Mononuclear cell (primary cell): ENCODE results near the gene PLEKHM3. TPM values are rescaled to one million over a fixed set of nuclear protein-coding genes. Genes with fewer than 3 reads are reported as not detected.

Source experiments
- H3K27me3 ChIP-seq: 2 replicates; pipeline ENCODE4 v1.6.0; 2011; ENCODE audit warnings: low read length, control low read depth; ENCODE audit not compliant: insufficient read depth
- H3K4me1 ChIP-seq: 2 replicates; pipeline ENCODE4 v1.5.1; 2011; ENCODE audit warnings: mild to moderate bottlenecking, low read length, control low read depth; ENCODE audit not compliant: insufficient read depth
- H3K4me3 ChIP-seq: 2 replicates; pipeline ENCODE4 v1.5.1; 2011; ENCODE audit warnings: mild to moderate bottlenecking, low read length, moderate library complexity
- H3K9me3 ChIP-seq: 2 replicates; pipeline ENCODE4 v1.5.1; 2011; ENCODE audit warnings: low read depth, mild to moderate bottlenecking, control low read depth, low read length
- total RNA-seq: library from RNA; depleted of rRNA; stranded (reverse); fragments of >200 nt; gene quantifications from one replicate; pipeline ENCODE4 v1.2.3, GENCODE V29; 2012

The PLEKHM3 gene
- total RNA-seq, 1 donor, result 22.7 TPM

DNA sequence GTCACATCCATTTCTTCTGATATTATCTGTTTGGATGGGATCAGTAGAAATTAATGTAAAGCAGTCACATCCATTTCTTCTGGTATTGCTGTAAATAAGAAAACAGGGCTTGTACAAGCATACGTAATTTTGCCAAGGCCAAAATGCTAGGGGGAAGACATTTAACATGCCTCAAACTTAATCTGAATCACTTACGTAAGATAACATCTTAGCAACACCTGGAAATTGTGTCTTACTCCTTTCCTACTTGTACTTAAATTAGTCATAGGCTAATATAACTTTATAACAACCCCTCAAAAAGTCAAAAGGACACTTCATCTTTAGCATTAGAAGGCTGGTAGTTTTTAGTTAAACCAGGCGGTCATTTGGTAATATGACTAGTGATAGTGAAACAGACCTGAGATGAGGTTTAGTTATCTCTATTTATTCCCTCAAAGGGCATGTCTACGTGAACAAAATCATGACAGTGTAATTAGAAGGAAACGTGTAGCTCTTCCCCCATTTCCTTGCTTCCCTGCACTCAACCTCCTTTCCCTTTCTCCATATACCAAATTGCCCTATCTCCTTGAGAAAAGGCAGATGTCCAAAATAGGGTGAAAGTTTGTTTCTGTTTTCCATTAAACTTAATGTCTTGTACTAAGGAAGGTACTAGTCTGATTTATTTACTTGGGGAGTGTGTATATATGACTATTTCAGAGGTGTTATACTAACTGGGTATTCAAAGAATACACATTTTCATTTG, 156.3 kb downstream of the PLEKHM3 start:
- H3K4me3 ChIP-seq, result no peak overlapping the region
- peaks cover 19% of the 10 kb centered on the region for H3K4me1 ChIP-seq
- H3K27me3 ChIP-seq, result no peaks in the 10 kb centered on the region
- H3K9me3 ChIP-seq, result no peaks in the 10 kb centered on the region

GRCh38 chr2:207867905-207868304, 157.4 kb downstream of the PLEKHM3 start:
- Histone ChIP-seq H3K27me3 (no peaks in the 10 kb centered on the region), H3K4me1 (peaks cover 14% of the 10 kb centered on the region), H3K9me3 (no peaks in the 10 kb centered on the region), H3K4me3 (no peak overlapping the region)

- Histone ChIP-seq H3K4me1 (peaks cover 14% of the 10 kb centered on the region), H3K4me3 (no peak overlapping the region), H3K27me3 (no peaks in the 10 kb centered on the region), H3K9me3 (no peaks in the 10 kb centered on the region)
These were observed 158.3 kb downstream of the PLEKHM3 start for GRCh38 chr2:207867056-207867455.

DNA sequence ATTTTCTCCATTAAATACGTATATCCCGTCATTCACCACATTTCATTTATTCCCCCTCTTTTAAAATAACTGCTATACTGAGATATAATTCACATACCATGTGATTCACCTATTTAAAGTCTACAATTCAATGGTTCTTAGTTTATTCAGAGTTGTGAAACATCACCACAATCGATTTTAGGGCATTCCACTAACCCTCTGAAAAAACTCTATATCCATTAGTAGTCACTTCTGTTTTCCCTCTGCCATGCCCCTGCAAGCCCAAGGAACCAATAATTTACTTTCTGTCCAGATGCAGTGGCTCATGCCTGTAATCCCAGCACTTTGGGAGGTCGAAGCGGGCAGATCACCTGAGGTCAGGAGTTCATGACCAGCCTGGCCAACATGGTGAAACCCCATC, 160.1 kb downstream of the PLEKHM3 start:
- no peaks in the 10 kb centered on the region for H3K27me3 ChIP-seq
- no peaks in the 10 kb centered on the region for H3K9me3 ChIP-seq
- no peak overlapping the region for H3K4me3 ChIP-seq
- H3K4me1 ChIP-seq, result peaks cover 7% of the 10 kb centered on the region

DNA sequence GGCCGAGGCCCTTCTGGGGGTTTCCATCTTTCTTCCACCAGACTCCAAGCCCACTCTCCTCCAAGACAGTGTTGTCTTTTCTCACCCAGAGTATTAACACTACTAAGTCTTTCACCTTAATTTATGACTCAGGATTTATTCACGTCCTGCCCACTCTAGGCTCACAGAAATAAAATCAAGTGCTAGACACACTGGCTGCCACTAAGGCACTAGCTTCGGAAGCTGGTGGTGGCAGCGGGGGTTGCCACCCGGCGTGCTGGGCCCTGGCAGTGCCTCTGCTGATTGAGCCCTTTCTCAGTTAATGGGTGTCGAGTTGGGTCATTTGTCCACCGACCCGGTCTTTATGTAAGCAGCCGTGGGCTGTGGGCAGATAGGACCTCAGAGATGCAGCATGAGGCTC, 162.0 kb downstream of the PLEKHM3 start:
- H3K4me1 ChIP-seq, result no peaks in the 10 kb centered on the region

GRCh38 chr2:207861789-207862188, 163.5 kb downstream of the PLEKHM3 start:
- H3K27me3 ChIP-seq, result no peaks in the 10 kb centered on the region
- H3K4me1 ChIP-seq, result no peaks in the 10 kb centered on the region
- H3K4me3 ChIP-seq, result no peak overlapping the region
- no peaks in the 10 kb centered on the region for H3K9me3 ChIP-seq

More for the DNA sequence above, 162.0 kb downstream of the PLEKHM3 start:
- Histone ChIP-seq H3K9me3 (no peaks in the 10 kb centered on the region), H3K4me3 (no peak overlapping the region), H3K27me3 (no peaks in the 10 kb centered on the region)

GRCh38 chr2:207860685-207861084, 164.6 kb downstream of the PLEKHM3 start:
- H3K27me3 ChIP-seq, result no peaks in the 10 kb centered on the region
- H3K9me3 ChIP-seq, result no peaks in the 10 kb centered on the region
- H3K4me1 ChIP-seq, result no peaks in the 10 kb centered on the region
- H3K4me3 ChIP-seq, result no peak overlapping the region

- H3K27me3 ChIP-seq, result no peaks in the 10 kb centered on the region
- no peaks in the 10 kb centered on the region for H3K4me1 ChIP-seq
- H3K9me3 ChIP-seq, result no peaks in the 10 kb centered on the region
- no peak overlapping the region for H3K4me3 ChIP-seq
These were observed 169.7 kb downstream of the PLEKHM3 start for GRCh38 chr2:207855591-207855990.

DNA sequence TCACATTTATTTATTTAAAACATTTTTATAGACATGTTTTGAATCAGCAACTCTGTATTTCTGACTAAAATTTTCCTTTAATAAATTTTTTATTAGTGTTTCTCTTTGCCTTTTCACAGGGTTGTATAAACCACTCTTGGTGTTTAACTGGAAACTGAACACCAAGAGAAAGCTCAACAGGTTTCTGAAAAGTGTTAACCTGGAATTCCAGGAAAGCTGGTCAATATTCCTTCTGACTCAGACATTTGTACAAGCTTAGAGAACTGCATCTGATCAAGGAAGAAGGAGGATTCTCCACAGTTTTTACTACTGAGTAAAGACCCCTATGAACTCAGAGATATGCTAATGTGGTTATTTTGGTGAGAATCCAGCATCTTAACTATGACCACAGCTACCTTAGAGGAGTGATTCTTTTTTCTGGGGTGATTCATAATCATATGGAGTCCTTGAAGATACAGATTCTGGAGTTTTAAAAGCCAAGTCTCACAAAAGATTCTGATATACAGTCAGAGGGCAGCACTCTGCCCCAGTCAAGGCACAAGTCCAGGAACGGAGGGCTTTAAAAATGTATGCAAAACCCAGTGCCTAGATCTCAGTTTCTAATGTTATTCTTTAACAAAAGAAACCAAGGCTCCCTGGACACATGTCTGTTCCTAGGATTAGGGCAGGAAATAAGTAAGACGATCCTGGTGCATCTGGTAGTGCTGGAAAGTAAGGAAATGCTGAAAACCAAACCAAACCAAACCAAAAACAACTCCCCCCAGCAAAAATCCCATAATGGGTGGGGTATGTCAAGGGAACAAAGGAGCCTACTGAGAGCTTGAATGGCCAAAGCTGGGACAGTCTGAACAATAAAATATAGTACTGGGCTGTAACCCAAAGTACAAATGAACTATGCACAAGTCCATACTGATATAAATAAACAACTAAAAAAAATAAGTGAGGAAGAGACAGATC, 170.6 kb downstream of the PLEKHM3 start:
- H3K4me3 ChIP-seq, result no peak overlapping the region
- H3K27me3 ChIP-seq, result no peaks in the 10 kb centered on the region
- no peaks in the 10 kb centered on the region for H3K9me3 ChIP-seq

DNA sequence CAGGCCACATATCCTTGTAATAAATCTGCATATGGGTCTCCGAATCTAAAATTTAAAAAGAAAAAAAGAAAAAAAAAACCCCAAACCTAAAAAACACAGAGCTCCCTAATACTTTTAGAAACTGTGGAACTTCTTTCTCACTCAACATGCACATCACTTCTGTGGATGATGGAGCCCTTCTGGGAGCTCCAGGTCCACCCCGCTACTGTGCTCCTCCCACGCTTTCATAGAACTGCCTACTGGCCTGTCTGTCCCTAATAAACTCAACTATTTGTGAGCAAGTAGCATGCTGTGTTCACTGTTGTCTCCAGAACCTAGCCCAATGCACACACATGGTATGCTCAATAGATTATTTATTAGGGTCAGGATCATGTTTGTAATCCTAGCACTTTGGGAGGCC, 172.5 kb downstream of the PLEKHM3 start:
- Histone ChIP-seq H3K4me3 (no peak overlapping the region), H3K9me3 (no peaks in the 10 kb centered on the region), H3K4me1 (peaks cover 5% of the 10 kb centered on the region), H3K27me3 (no peaks in the 10 kb centered on the region)

More for the DNA sequence above, 170.6 kb downstream of the PLEKHM3 start:
- no peaks in the 10 kb centered on the region for H3K4me1 ChIP-seq

GRCh38 chr2:207849443-207849842, 175.9 kb downstream of the PLEKHM3 start:
- peaks cover 10% of the 10 kb centered on the region for H3K4me1 ChIP-seq

GRCh38 chr2:207848545-207848928, 176.8 kb downstream of the PLEKHM3 start:
- no peaks in the 10 kb centered on the region for H3K9me3 ChIP-seq
- H3K27me3 ChIP-seq, result no peaks in the 10 kb centered on the region
- peaks cover 10% of the 10 kb centered on the region for H3K4me1 ChIP-seq
- H3K4me3 ChIP-seq, result no peak overlapping the region

More at GRCh38 chr2:207849443-207849842, 175.9 kb downstream of the PLEKHM3 start:
- Histone ChIP-seq H3K27me3 (no peaks in the 10 kb centered on the region), H3K9me3 (no peaks in the 10 kb centered on the region), H3K4me3 (no peak overlapping the region)

DNA sequence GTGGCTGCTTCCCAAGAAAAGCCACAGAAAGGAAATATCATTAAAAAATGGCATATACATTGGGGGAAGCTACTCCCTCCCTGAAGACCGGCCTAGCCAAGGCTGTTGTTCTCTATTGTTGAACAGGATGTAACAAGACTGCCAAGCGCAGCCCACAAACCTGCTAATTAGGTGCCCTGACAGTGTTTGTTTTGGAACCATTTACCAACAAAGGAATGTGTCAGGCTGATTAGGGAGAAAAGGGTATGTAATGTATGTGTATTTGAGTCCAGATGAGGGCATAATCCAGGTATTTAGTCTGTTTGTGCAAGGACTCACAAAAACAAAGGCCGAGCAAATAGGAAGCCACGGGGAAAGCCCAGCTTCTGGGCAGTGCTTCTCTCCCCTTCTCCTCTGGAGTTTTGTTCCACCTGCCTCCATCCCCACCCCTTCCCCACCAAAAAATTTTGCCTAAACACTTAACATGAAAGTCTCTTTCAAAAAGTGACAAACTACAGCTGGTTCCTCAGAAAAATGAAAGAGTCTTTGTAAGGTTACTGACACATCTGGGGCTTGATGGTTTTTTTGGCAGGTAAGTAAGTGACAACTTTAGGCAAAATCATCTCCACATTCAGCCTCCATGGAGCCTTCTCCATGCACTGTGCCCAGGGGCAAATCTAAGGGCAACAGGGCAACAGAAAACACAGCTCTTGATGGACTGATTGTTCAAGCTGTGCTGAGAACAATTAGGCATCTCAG, 177.4 kb downstream of the PLEKHM3 start:
- no peaks in the 10 kb centered on the region for H3K9me3 ChIP-seq
- no peaks in the 10 kb centered on the region for H3K27me3 ChIP-seq
- H3K4me1 ChIP-seq, result peaks cover 10% of the 10 kb centered on the region
- H3K4me3 ChIP-seq, result no peak overlapping the region

DNA sequence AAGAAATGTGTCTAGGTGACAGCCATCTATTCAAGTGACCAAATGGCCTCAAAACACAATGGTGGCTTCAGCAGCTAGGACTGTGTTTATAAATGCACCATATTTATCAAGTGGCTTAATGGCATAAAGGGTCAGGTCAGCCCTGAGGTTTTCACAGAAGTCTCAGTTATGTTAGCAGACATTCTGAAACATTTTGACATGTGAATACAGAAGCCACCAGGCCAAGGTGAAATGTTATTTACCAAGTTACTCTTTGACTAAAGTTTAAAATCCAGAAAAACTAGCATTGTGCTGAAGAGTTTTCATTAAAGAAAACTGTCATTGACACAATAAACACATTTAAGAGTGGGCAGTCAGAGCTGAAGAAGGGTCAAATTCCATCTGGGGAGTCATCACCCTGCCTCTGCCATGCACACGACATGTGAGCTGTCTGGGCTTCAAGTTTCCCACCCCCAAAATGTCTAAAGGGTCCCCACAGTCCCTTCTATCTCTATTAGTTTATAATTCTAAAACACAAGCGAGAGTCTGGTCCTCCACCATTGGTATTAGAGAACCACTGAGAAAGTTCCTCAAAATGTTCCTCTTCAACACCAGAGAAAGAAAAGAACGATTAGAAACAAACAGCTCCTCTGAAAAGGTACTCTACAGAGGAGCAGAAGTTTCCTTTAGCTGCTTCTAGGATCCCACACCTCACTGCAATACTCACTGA, 178.1 kb downstream of the PLEKHM3 start:
- Histone ChIP-seq H3K4me3 (no peak overlapping the region), H3K27me3 (no peaks in the 10 kb centered on the region), H3K4me1 (peaks cover 10% of the 10 kb centered on the region), H3K9me3 (no peaks in the 10 kb centered on the region)
